Hepatocyte (in vitro differentiated cells): ENCODE results near the gene FRMD7.

Experiments
- EZH2 ChIP-seq: fragments of 200-600 bp; sonication (generic); IDR thresholded peaks from 2 replicates; pipeline ENCODE4 v1.6.1; 2016; ENCODE audit warnings: antibody characterized with exemption, mild to moderate bottlenecking, borderline replicate concordance
- EZH2phosphoT487 ChIP-seq: fragments of 200-600 bp; sonication (generic); IDR thresholded peaks from one replicate; pipeline ENCODE4 v1.6.1; 2018; ENCODE audit warnings: antibody characterized with exemption, mild to moderate bottlenecking, low read depth, moderate library complexity; ENCODE audit not compliant: unreplicated experiment, severe bottlenecking
- TF ChIP-seq, protein P1 (sequence below): fragments of 200-600 bp; sonication (generic); IDR thresholded peaks from 2 replicates; pipeline ENCODE4 v1.5.1; 2016; ENCODE audit warnings: antibody characterized with exemption, mild to moderate bottlenecking; ENCODE audit not compliant: poor library complexity

DNA sequence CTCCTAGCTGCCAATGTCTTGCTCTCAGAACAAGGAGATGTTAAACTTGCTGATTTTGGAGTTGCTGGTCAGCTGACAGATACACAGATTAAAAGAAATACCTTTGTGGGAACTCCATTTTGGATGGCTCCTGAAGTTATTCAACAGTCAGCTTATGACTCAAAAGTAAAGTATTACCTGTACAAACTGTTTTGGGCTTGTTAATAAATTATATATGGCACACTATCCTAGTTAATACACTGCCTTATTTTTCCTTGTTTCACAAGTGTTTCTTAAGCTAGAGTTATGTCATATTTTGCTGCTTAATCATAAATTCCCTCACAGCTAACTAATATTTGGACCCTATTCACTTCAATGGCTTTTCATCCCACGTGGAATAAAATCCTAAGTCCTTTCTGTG, 59.4 kb downstream of the FRMD7 start:
- TF ChIP-seq EZH2 (no peak), EZH2phosphoT487 (no peak)
- TF ChIP-seq, protein P1, sequence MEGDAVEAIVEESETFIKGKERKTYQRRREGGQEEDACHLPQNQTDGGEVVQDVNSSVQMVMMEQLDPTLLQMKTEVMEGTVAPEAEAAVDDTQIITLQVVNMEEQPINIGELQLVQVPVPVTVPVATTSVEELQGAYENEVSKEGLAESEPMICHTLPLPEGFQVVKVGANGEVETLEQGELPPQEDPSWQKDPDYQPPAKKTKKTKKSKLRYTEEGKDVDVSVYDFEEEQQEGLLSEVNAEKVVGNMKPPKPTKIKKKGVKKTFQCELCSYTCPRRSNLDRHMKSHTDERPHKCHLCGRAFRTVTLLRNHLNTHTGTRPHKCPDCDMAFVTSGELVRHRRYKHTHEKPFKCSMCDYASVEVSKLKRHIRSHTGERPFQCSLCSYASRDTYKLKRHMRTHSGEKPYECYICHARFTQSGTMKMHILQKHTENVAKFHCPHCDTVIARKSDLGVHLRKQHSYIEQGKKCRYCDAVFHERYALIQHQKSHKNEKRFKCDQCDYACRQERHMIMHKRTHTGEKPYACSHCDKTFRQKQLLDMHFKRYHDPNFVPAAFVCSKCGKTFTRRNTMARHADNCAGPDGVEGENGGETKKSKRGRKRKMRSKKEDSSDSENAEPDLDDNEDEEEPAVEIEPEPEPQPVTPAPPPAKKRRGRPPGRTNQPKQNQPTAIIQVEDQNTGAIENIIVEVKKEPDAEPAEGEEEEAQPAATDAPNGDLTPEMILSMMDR = no peak
